GM21576 (cell line): Measurements from ENCODE around the gene ANKRD17.
"Not testable (repeated sequence)": the region's sequence is repeated elsewhere in the genome, so short reads cannot be mapped to it uniquely, and the experiment has no call there.

Experiments used
- ATAC-seq: cut with Tn5 transposase; IDR thresholded peaks from one replicate; pipeline ENCODE4 v1.9.1; 2021; ENCODE audit warnings: mild to moderate bottlenecking, moderate library complexity; ENCODE audit not compliant: unreplicated experiment

The ANKRD17 gene, protein sequence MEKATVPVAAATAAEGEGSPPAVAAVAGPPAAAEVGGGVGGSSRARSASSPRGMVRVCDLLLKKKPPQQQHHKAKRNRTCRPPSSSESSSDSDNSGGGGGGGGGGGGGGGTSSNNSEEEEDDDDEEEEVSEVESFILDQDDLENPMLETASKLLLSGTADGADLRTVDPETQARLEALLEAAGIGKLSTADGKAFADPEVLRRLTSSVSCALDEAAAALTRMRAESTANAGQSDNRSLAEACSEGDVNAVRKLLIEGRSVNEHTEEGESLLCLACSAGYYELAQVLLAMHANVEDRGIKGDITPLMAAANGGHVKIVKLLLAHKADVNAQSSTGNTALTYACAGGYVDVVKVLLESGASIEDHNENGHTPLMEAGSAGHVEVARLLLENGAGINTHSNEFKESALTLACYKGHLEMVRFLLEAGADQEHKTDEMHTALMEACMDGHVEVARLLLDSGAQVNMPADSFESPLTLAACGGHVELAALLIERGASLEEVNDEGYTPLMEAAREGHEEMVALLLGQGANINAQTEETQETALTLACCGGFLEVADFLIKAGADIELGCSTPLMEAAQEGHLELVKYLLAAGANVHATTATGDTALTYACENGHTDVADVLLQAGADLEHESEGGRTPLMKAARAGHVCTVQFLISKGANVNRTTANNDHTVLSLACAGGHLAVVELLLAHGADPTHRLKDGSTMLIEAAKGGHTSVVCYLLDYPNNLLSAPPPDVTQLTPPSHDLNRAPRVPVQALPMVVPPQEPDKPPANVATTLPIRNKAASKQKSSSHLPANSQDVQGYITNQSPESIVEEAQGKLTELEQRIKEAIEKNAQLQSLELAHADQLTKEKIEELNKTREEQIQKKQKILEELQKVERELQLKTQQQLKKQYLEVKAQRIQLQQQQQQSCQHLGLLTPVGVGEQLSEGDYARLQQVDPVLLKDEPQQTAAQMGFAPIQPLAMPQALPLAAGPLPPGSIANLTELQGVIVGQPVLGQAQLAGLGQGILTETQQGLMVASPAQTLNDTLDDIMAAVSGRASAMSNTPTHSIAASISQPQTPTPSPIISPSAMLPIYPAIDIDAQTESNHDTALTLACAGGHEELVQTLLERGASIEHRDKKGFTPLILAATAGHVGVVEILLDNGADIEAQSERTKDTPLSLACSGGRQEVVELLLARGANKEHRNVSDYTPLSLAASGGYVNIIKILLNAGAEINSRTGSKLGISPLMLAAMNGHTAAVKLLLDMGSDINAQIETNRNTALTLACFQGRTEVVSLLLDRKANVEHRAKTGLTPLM (N-terminal part only)

GRCh38 chr4:73258686-73259570, at the start of gene ANKRD17:
Gene ANKRD17, minus strand, starts transcription at chr4:73258798. Its CDS starts 130 bp downstream, at chr4:73258668.
- ATAC-seq: peak; percentile 74

- peak; percentile 47 for ATAC-seq
Measured at GRCh38 chr4:73308286-73308685, 49.7 kb upstream of the ANKRD17 start.

DNA sequence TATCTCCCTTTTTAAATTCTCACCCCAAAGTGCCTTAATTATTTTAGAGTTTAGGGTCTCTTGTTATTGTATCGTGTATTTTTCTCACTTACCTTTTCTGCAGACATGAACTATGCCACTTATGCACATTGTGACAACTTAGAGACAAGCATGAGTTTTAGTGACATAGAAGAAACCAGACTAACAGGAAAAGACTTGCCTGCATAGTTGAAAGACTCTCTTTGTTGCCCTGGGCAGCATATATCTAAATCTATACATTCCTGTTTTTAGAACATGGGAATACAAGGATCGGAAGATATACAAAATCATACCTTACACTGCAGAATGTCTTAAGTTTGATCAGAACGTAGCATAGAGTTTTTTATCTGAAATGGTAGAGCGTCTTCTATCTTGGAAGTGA, 45.1 kb upstream of the ANKRD17 start:
- no peak for ATAC-seq

DNA sequence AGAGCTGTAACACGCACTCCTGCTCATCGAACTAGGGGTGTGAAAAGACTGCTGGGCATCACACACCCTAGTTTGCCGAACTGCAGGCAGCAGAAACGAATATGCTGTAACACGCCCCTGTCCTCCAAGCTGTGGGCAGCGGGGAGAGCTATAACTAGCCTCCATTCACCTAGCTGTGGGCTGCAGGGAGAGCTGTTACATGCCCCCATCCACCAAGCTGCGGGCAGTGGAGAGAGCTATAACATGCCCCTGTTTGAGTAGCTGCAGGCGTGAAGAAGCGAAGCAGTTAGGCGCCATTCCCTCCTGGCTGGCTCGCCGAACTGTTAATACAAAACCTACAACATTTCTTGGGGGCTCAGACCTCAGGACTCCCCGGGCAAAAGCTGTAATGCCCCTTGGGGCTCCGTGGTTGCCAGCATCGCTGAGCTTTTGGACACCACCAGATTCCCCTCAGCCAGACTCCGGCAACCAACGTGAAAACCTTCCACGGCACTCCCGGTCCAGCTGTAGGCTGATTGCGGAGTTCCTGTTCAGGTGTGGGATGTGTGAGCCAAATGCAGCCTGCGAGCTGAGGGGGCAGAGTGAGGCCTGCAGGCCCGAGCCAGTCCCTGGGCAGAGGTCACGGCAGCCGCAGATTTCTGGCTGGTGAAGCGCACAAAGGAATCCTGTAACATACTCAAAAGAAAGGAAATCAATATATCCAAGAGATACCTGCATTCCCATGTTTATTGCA, 41.1 kb upstream of the ANKRD17 start:
- ATAC-seq: no peak

GRCh38 chr4:73292661-73293060, 34.1 kb upstream of the ANKRD17 start:
- not testable (repeated sequence) for ATAC-seq

- ATAC-seq: no peak
Measured at GRCh38 chr4:73281982-73282381, 23.4 kb upstream of the ANKRD17 start.

DNA sequence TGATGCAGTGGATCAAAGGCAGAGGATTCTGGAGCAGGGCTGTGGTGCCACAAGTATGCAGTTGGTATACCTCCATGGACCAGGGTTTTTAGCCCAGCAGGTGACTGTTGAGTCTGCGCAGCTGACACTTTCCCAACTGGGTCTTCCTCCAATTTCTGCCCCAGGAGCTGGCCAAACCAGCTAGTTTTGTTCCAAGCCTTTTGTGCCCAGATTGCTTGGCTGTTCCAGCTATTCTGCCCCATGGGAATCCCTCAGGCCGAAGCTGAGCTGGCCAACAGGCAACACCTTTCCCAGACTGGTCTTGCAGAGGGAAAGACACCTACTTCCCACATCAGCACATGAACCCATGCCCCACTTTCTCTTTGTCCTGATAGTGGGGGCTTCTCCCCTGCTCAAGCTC, 22.8 kb upstream of the ANKRD17 start:
- ATAC-seq: no peak

DNA sequence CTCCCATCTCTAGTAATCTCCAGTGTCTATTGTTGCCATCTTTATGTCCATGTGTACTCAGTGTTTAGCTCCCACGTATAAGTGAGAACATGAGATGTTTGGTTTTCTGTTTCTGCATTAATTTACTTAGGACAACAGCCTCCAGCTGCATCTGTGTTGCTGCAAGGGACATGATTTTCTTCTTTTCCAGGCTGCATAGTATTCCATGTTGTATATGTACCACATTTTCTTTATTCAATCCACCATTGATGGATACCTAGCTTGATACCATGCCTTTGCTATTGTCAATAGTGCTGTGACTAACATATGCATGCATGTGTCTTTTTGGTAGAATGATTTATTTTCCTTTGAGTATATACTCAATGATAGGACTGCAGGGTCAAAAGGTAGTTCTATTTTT, 18.6 kb upstream of the ANKRD17 start:
- no peak for ATAC-seq

GRCh38 chr4:73275318-73275654, 16.7 kb upstream of the ANKRD17 start:
- no peak for ATAC-seq

DNA sequence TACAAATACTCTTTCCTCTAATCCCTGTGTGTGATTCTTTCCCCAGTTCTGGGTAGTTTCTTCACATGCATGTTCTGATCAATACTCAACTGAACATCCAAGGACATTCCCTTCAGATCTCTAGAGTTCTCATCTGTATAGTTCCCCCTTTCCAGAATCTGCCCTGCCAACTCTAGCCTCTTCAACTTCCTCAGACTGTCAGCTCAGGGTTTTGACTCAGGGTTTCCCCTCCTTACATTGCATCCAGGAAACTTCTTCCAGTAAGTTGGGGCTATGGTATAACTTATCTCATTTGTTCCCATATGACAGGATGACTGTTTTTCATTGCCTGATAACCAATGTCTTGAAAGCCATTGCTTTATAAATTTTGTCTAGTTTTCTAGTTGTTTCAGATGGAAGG, 14.2 kb upstream of the ANKRD17 start:
- ATAC-seq: no peak

GRCh38 chr4:73267050-73267449, 8.5 kb upstream of the ANKRD17 start:
- ATAC-seq: no peak

GRCh38 chr4:73259571-73260090, 1.0 kb upstream of the ANKRD17 start:
- ATAC-seq: peak; percentile 9

- ATAC-seq: peak; percentile 30
Measured at GRCh38 chr4:73258436-73258685, 237 bp downstream of the ANKRD17 start.

DNA sequence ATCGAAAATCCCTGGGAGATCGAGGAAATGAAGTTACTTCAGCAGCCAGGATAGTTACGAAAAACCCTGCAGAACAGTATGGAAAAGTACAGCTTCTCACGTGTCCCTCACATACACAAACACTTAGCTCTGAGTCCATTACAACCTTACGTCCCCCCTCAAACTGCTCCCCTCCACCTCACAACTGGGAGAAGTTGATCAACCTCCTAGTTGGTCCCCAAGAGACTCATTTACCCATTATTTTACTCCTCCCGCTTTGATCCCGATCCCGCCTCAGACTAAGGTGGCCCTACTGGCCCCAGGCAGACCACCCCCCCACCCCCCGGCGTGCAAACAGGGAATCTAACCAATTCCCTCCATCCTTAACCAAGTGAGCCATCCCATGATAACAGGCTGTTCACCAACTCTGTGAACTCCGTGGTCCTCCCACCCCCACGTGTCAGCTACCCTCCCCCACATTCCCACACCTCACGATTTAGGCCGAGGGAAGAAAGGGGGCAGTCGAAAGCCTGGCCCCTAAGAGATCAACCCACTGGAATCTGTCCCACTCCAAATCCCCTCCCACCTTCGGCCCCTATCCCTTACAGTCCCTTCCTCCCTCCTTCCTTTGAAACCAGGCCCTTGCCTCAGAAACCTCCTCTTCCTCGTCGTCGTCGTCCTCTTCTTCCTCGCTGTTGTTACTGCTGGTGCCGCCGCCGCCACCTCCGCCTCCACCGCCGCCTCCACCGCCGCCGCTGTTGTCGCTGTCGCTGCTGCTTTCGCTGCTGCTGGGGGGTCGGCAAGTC, 755 bp downstream of the ANKRD17 start:
- peak; percentile 8 for ATAC-seq

DNA sequence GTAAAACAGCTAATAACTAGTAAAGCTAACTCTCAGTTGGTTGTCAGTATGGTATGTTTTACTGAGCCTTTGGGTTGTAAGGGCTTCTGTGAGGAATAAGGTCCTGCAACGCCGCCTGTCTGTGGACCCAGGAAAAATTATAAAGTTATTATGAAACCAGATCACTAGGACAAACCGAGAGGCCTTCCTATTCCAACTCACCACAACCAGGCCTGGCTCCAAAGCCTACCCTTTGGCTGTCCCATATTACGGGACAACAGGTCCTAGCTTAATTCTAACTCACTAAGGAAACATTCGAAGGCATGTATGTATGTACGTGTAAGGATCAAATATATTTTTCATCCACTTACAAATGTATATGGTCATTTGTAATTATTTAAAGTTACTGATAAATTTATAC, 1.4 kb downstream of the ANKRD17 start:
- ATAC-seq: peak; percentile 30

DNA sequence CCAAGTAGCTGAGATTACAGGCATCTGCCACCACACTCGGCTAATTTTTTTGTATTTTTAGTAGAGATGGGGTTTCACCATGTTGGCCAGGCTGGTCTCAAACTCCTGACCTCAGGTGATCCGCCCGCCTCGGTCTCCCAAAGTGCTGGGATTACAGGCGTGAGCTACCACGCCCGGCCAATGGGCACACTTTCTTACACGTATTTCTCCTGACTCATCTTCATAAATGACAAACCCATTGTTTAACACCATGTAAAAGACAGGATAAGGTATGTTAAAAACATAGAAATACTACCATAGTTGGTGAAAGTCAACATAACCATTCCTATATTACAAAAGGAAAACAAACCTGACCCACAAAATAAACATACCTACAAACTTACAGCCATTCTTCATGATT, 2.8 kb downstream of the ANKRD17 start:
- ATAC-seq: not testable (repeated sequence)

GRCh38 chr4:73252001-73252400, 6.6 kb downstream of the ANKRD17 start:
- ATAC-seq: no peak

DNA sequence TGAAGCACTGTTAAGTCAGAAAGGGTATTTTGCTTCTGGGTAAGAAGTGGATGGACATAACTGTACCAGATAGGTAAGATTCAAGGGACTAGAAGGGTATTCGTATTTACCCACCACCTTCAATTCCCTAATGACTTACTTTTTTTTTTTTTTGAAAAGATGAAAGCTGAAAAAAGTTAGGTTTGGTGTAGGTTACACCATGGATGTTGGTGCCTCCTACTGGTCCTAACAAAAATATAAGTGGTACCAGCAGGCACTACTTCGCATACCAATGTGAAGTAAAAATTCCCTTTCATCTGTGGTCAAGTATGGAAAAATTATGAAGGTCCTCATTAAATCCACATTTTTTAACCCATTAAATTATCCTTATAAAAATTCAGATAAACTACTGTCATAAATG, 7.2 kb downstream of the ANKRD17 start:
- ATAC-seq: no peak

DNA sequence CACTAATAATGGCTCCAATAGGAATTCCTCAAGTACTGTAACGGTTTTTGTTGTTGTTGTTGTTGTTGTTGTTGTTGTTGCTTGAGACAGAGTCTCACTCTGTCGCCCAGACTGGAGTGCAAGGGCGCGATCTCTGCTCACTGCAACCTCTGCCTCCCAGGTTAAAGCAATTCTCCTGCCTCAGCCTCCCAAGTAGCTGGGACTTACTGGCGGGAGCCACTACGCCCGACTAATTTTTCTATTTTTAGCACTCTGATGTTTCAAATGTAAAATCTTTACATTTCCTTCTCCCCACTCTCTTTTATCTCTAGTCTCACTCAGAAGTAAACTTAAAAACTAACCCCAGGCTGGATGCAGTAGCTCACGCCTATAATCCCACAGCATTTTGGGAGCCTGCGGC, 8.0 kb downstream of the ANKRD17 start:
- ATAC-seq: no peak
